HEK293 (cell line): ENCODE measurements around the gene SPINK2.

Experiments used
- CTCF ChIP-seq: fragments of 450-650 bp; formaldehyde crosslinking; IDR thresholded peaks from 2 replicates; pipeline ENCODE4 v1.5.1; 2016; ENCODE audit warnings: missing biosample characterization, missing genetic modification characterization
- GLI4 ChIP-seq: fragments of 450-650 bp; formaldehyde crosslinking; IDR thresholded peaks from 2 replicates; pipeline ENCODE4 v1.5.1; 2016; ENCODE audit warnings: missing biosample characterization, missing genetic modification characterization
- KLF16 ChIP-seq: fragments of 450-650 bp; formaldehyde crosslinking; IDR thresholded peaks from 2 replicates; pipeline ENCODE4 v1.5.1; 2017; ENCODE audit warnings: missing biosample characterization, missing genetic modification characterization
- PRDM6 ChIP-seq: fragments of 450-650 bp; formaldehyde crosslinking; IDR thresholded peaks from 2 replicates; pipeline ENCODE4 v1.5.1; 2017; ENCODE audit warnings: missing biosample characterization, missing genetic modification characterization
- SCRT1 ChIP-seq: fragments of 450-650 bp; formaldehyde crosslinking; IDR thresholded peaks from 2 replicates; pipeline ENCODE4 v1.5.1; 2016; ENCODE audit warnings: missing biosample characterization, missing genetic modification characterization, borderline replicate concordance
- ZBTB1 ChIP-seq: fragments of 450-650 bp; formaldehyde crosslinking; IDR thresholded peaks from 2 replicates; pipeline ENCODE4 v1.5.1; 2016; ENCODE audit warnings: missing biosample characterization, missing genetic modification characterization
- ZNF146 ChIP-seq: fragments of 450-650 bp; formaldehyde crosslinking; IDR thresholded peaks from 2 replicates; pipeline ENCODE4 v1.5.1; 2016; ENCODE audit warnings: missing biosample characterization, missing genetic modification characterization
- ZNF148 ChIP-seq: fragments of 450-650 bp; formaldehyde crosslinking; IDR thresholded peaks from 2 replicates; pipeline ENCODE4 v1.5.0; 2017; ENCODE audit warnings: missing biosample characterization, missing genetic modification characterization, borderline replicate concordance
- ZNF174 ChIP-seq: fragments of 450-650 bp; formaldehyde crosslinking; IDR thresholded peaks from 2 replicates; pipeline ENCODE4 v1.5.0; 2017; ENCODE audit warnings: missing biosample characterization, mild to moderate bottlenecking, missing genetic modification characterization
- ZNF24 ChIP-seq: fragments of 450-650 bp; formaldehyde crosslinking; IDR thresholded peaks from 2 replicates; pipeline ENCODE4 v1.5.1; 2016; ENCODE audit warnings: missing biosample characterization, missing genetic modification characterization
- ZNF266 ChIP-seq: fragments of 450-650 bp; formaldehyde crosslinking; IDR thresholded peaks from 2 replicates; pipeline ENCODE4 v1.5.1; 2016; ENCODE audit warnings: missing biosample characterization, missing genetic modification characterization, low read depth
- ZNF280D ChIP-seq: fragments of 450-650 bp; formaldehyde crosslinking; IDR thresholded peaks from 2 replicates; pipeline ENCODE4 v1.5.1; 2016; ENCODE audit warnings: missing biosample characterization, missing genetic modification characterization
- ZNF398 ChIP-seq: fragments of 450-650 bp; formaldehyde crosslinking; IDR thresholded peaks from 2 replicates; pipeline ENCODE4 v1.5.1; 2017; ENCODE audit warnings: missing biosample characterization, missing genetic modification characterization
- ZNF426 ChIP-seq: fragments of 450-650 bp; formaldehyde crosslinking; IDR thresholded peaks from 2 replicates; pipeline ENCODE4 v1.5.1; 2017; ENCODE audit warnings: missing biosample characterization, missing genetic modification characterization, mild to moderate bottlenecking, inconsistent platforms, moderate library complexity
- ZNF48 ChIP-seq: fragments of 450-650 bp; formaldehyde crosslinking; IDR thresholded peaks from 2 replicates; pipeline ENCODE4 v1.5.1; 2016; ENCODE audit warnings: missing biosample characterization, missing genetic modification characterization
- ZNF530 ChIP-seq: fragments of 450-650 bp; formaldehyde crosslinking; IDR thresholded peaks from 2 replicates; pipeline ENCODE4 v1.5.1; 2016; ENCODE audit warnings: low read depth, missing biosample characterization, missing genetic modification characterization
- ZNF548 ChIP-seq: fragments of 450-650 bp; formaldehyde crosslinking; IDR thresholded peaks from 2 replicates; pipeline ENCODE4 v1.5.1; 2016; ENCODE audit warnings: missing biosample characterization, missing genetic modification characterization
- ZNF677 ChIP-seq: fragments of 450-650 bp; IDR thresholded peaks from 2 replicates; pipeline ENCODE4 v1.5.0; 2018; ENCODE audit warnings: missing biosample characterization, mild to moderate bottlenecking, missing genetic modification characterization, moderate library complexity
- ZSCAN30 ChIP-seq: fragments of 450-650 bp; IDR thresholded peaks from 2 replicates; pipeline ENCODE4 v1.5.1; 2018; ENCODE audit warnings: missing biosample characterization, mild to moderate bottlenecking, missing genetic modification characterization, moderate library complexity
- ZSCAN5A ChIP-seq: fragments of 450-650 bp; formaldehyde crosslinking; IDR thresholded peaks from 2 replicates; pipeline ENCODE4 v1.5.1; 2016; ENCODE audit warnings: missing biosample characterization, missing genetic modification characterization

SPINK2 gene

GRCh38 chr4:56821381-56822243 lies at the start of gene SPINK2 (continued):
- TF ChIP-seq ZNF148 (tag by site-specific recombination), result no peak
- TF ChIP-seq ZNF266 (tag by site-specific recombination), result no peak
- TF ChIP-seq ZSCAN30, result no peak
- no peak for TF ChIP-seq ZNF146 (tag by site-specific recombination)
- no peak for TF ChIP-seq ZSCAN5A
- no peak for TF ChIP-seq KLF16 (tag by site-specific recombination)
- no peak for TF ChIP-seq ZNF677 (tag by site-specific recombination)
- no peak for TF ChIP-seq ZNF548
- TF ChIP-seq ZNF174, result no peak
- no peak for TF ChIP-seq ZBTB1 (tag by site-specific recombination)
- no peak for TF ChIP-seq ZNF280D (tag by site-specific recombination)
- no peak for TF ChIP-seq SCRT1 (tag by site-specific recombination)
- TF ChIP-seq ZNF398, result peak; percentile 63
- no peak for TF ChIP-seq ZNF48
- TF ChIP-seq GLI4 (tag by site-specific recombination), result no peak
- no peak for TF ChIP-seq PRDM6 (tag by site-specific recombination)
- no peak for TF ChIP-seq ZNF426 (tag by site-specific recombination)
- no peak for TF ChIP-seq ZNF24 (tag by site-specific recombination)
- TF ChIP-seq CTCF (tag by site-specific recombination), result peak; percentile 70
- no peak for TF ChIP-seq ZNF530 (tag by site-specific recombination)
